Measurements from ENCODE around the gene KRTAP4-7. TPM values are rescaled to one million over a fixed set of nuclear protein-coding genes. Genes with fewer than 3 reads are reported as not detected.
"Not testable (repeated sequence)": the region's sequence is repeated elsewhere in the genome, so short reads cannot be mapped to it uniquely, and the experiment has no call there.

The KRTAP4-7 gene
- total and polyA plus RNA-seq, 2 experiments from 2014 or later: not detected

GRCh38 chr17:41096055-41096454 is 12.1 kb downstream of the KRTAP4-7 start:
- Histone ChIP-seq H3K79me2 (no peaks in the 10 kb centered on the region), H3K36me3 (replicated peaks; ENCODE audit: insufficient read depth, low read depth) (no peaks in the 10 kb centered on the region), H3K27ac (no peak overlapping the region), H3K9me3 (ENCODE audit: low read depth) (no peaks in the 10 kb centered on the region), H3K27me3 (no peaks in the 10 kb centered on the region), H3K9me2 (replicated peaks; ENCODE audit: insufficient read depth) (no peaks in the 10 kb centered on the region), H3K4me2 (no peak overlapping the region), H4K20me1 (ENCODE audit: insufficient read depth, poor library complexity, severe bottlenecking) (no peaks in the 10 kb centered on the region), H3K4me1 (ENCODE audit: insufficient read depth) (no peaks in the 10 kb centered on the region), H3K4me3 (no peak overlapping the region), H2AFZ (no peak overlapping the region)
- DNase-seq (ENCODE audit: low spot score): no peak
- WGBS (ENCODE audit: low lambda C conversion rate, missing lambda C conversion rate): 92% methylated on average over 7 of the region's 7 CpGs
- TF ChIP-seq CTCF (IDR thresholded peaks at IDR 0.05; ENCODE audit: poor library complexity) (no peak), EZH2 (IDR thresholded peaks at IDR 0.05; ENCODE audit: borderline replicate concordance) (no peak), EZH2phosphoT487 (IDR thresholded peaks at IDR 0.05; ENCODE audit: low read depth, severe bottlenecking, unreplicated experiment) (no peak)

DNA sequence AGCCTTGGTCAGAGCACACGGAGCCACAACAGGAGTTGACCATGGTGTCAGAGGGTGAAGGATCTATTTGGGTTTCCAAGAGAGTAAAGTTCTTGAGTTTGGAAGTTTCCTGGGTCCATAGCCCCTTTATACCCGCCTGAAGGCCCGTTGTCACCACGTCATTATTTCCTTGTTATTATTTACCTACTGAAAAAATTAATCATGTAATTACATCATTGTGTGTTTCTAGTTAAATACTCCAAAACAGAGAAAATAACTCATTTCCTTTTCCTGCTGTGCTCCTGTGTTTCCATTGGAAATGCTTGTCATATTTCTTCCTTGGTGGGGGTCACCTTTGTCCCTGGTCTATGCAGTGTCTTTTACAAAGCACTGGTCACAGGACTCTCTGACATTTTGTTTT is 14.1 kb downstream of the KRTAP4-7 start, which contains the start of gene KRTAP4-8:
KRTAP4-8 (minus strand) TSS at position 101 of the 400 bp plus-strand sequence; CDS start at position 43, 58 bp downstream.
- H3K4me3 ChIP-seq: no peak within 1 kb of the TSS
- no peak within 1 kb of the TSS for H3K4me2 ChIP-seq
- H3K79me2 ChIP-seq: no peaks in the 10 kb centered on the region
- no peaks in the 10 kb centered on the region for H3K4me1 ChIP-seq (ENCODE audit: insufficient read depth)
- TF ChIP-seq CTCF (IDR thresholded peaks at IDR 0.05; ENCODE audit: poor library complexity) (no peak), EZH2phosphoT487 (IDR thresholded peaks at IDR 0.05; ENCODE audit: low read depth, severe bottlenecking, unreplicated experiment) (no peak), EZH2 (IDR thresholded peaks at IDR 0.05; ENCODE audit: borderline replicate concordance) (no peak)
- no peaks in the 10 kb centered on the region for H3K36me3 ChIP-seq (replicated peaks; ENCODE audit: insufficient read depth, low read depth)
- H3K27ac ChIP-seq: no peak within 1 kb of the TSS
- DNase-seq (ENCODE audit: low spot score): no peak
- H3K27me3 ChIP-seq: no peaks in the 10 kb centered on the region
- WGBS (ENCODE audit: low lambda C conversion rate, missing lambda C conversion rate): 93% methylated on average over 4 of the region's 4 CpGs
- no peaks in the 10 kb centered on the region for H4K20me1 ChIP-seq (ENCODE audit: insufficient read depth, poor library complexity, severe bottlenecking)
- no peaks in the 10 kb centered on the region for H3K9me2 ChIP-seq (replicated peaks; ENCODE audit: insufficient read depth)
- no peak within 1 kb of the TSS for H2AFZ ChIP-seq
- no peaks in the 10 kb centered on the region for H3K9me3 ChIP-seq (ENCODE audit: low read depth)

DNA sequence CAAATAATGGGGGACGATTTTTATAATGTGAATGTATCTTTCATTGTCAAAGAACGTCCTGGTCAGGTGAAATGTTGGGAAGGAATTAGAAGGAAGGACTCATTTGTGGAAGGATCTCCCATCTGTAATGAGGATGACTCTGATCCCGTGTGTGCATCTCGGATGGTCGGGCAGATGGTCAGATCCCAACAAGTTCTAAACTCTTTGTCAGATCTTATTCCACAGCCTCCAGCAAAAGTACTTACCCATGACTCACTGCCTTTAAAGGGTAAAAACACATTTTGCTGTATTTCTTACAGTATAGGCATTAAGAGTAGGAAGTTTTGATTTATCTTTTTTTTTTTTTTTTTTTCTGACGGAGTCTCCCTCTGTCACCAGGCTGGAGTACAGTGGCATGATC is 14.5 kb downstream of the KRTAP4-7 start:
- Histone ChIP-seq H2AFZ (no peak overlapping the region), H3K36me3 (replicated peaks; ENCODE audit: insufficient read depth, low read depth) (no peaks in the 10 kb centered on the region), H3K4me1 (ENCODE audit: insufficient read depth) (no peaks in the 10 kb centered on the region), H3K79me2 (no peaks in the 10 kb centered on the region), H3K9me3 (ENCODE audit: low read depth) (no peaks in the 10 kb centered on the region), H3K27me3 (no peaks in the 10 kb centered on the region), H4K20me1 (ENCODE audit: insufficient read depth, poor library complexity, severe bottlenecking) (no peaks in the 10 kb centered on the region), H3K9me2 (replicated peaks; ENCODE audit: insufficient read depth) (no peaks in the 10 kb centered on the region), H3K4me3 (no peak overlapping the region), H3K4me2 (no peak overlapping the region), H3K27ac (no peak overlapping the region)
- 90% methylated on average over 6 of the region's 6 CpGs for WGBS (ENCODE audit: low lambda C conversion rate, missing lambda C conversion rate)
- TF ChIP-seq EZH2 (IDR thresholded peaks at IDR 0.05; ENCODE audit: borderline replicate concordance): no peak
- TF ChIP-seq CTCF (IDR thresholded peaks at IDR 0.05; ENCODE audit: poor library complexity): no peak
- no peak for TF ChIP-seq EZH2phosphoT487 (IDR thresholded peaks at IDR 0.05; ENCODE audit: low read depth, severe bottlenecking, unreplicated experiment)
- DNase-seq (ENCODE audit: low spot score): no peak

- H3K36me3 ChIP-seq (replicated peaks; ENCODE audit: insufficient read depth, low read depth); H2AFZ ChIP-seq; H3K27ac ChIP-seq; H3K4me2 ChIP-seq; H3K79me2 ChIP-seq; H3K9me3 ChIP-seq (ENCODE audit: low read depth); H4K20me1 ChIP-seq (ENCODE audit: insufficient read depth, poor library complexity, severe bottlenecking); H3K4me3 ChIP-seq; H3K27me3 ChIP-seq; H3K9me2 ChIP-seq (replicated peaks; ENCODE audit: insufficient read depth); H3K4me1 ChIP-seq (ENCODE audit: insufficient read depth): not testable (repeated sequence)
- 65% methylated on average over 7 of the region's 7 CpGs for WGBS (ENCODE audit: low lambda C conversion rate, missing lambda C conversion rate)
- peak; percentile 15 for DNase-seq (ENCODE audit: low spot score)
Observed at GRCh38 chr17:41099682-41100480, 15.9 kb downstream of the KRTAP4-7 start.
